ENCODE data around the gene KCNH3.
"Not testable (repeated sequence)": the region's sequence is repeated elsewhere in the genome, so short reads cannot be mapped to it uniquely, and the experiment has no call there.

KCNH3 gene

GRCh38 chr12:49538510-49539403 is at the start of gene KCNH3:
Gene KCNH3 (plus strand): TSS chr12:49539030. CDS start chr12:49539417, 387 bp downstream.
- DNase-seq (ENCODE audit: low read depth) = peak; percentile 49

- no peak for DNase-seq (ENCODE audit: low read depth)
Measured at GRCh38 chr12:49489154-49489553, 49.7 kb upstream of the KCNH3 start.

- DNase-seq (ENCODE audit: low read depth) = peak; percentile 92
Measured at GRCh38 chr12:49489720-49490119, 49.1 kb upstream of the KCNH3 start.

- peak; percentile 93 for DNase-seq (ENCODE audit: low read depth)
Measured at GRCh38 chr12:49491823-49492222, 47.0 kb upstream of the KCNH3 start.

- no peak for DNase-seq (ENCODE audit: low read depth)
Measured at GRCh38 chr12:49493900-49494299, 44.9 kb upstream of the KCNH3 start.

GRCh38 chr12:49496417-49497360 is 42.1 kb upstream of the KCNH3 start:
- no peak for DNase-seq (ENCODE audit: low read depth)

GRCh38 chr12:49501895-49502294 is 36.9 kb upstream of the KCNH3 start:
- DNase-seq (ENCODE audit: low read depth) = no peak

GRCh38 chr12:49502590-49502989 is 36.2 kb upstream of the KCNH3 start:
- no peak for DNase-seq (ENCODE audit: low read depth)

GRCh38 chr12:49503674-49504180 is 35.1 kb upstream of the KCNH3 start:
- DNase-seq (ENCODE audit: low read depth) = peak; percentile 24

GRCh38 chr12:49505672-49506071 is 33.2 kb upstream of the KCNH3 start:
- no peak for DNase-seq (ENCODE audit: low read depth)

GRCh38 chr12:49507139-49507538 is 31.7 kb upstream of the KCNH3 start:
- DNase-seq (ENCODE audit: low read depth) = peak; percentile 95

GRCh38 chr12:49509681-49510080 is 29.1 kb upstream of the KCNH3 start:
- DNase-seq (ENCODE audit: low read depth) = not testable (repeated sequence)

- DNase-seq (ENCODE audit: low read depth) = no peak
Measured at GRCh38 chr12:49511410-49511809, 27.4 kb upstream of the KCNH3 start.

GRCh38 chr12:49512546-49512945 is 26.3 kb upstream of the KCNH3 start:
- DNase-seq (ENCODE audit: low read depth) = no peak

- DNase-seq (ENCODE audit: low read depth) = peak; percentile 72
Measured at GRCh38 chr12:49515266-49515665, 23.6 kb upstream of the KCNH3 start.

GRCh38 chr12:49518914-49519573 is 19.8 kb upstream of the KCNH3 start:
- DNase-seq (ENCODE audit: low read depth) = peak; percentile 50

- no peak for DNase-seq (ENCODE audit: low read depth)
Measured at GRCh38 chr12:49519574-49519936, 19.3 kb upstream of the KCNH3 start.

GRCh38 chr12:49521389-49521788 is 17.4 kb upstream of the KCNH3 start:
- DNase-seq (ENCODE audit: low read depth) = no peak

GRCh38 chr12:49524660-49525324 is 14.0 kb upstream of the KCNH3 start:
- DNase-seq (ENCODE audit: low read depth) = no peak

- no peak for DNase-seq (ENCODE audit: low read depth)
Measured at GRCh38 chr12:49525942-49526341, 12.9 kb upstream of the KCNH3 start.

- no peak for DNase-seq (ENCODE audit: low read depth)
Measured at GRCh38 chr12:49527361-49528130, 11.3 kb upstream of the KCNH3 start.
